ENCODE measurements around the gene SYT17.

Gene SYT17

DNA sequence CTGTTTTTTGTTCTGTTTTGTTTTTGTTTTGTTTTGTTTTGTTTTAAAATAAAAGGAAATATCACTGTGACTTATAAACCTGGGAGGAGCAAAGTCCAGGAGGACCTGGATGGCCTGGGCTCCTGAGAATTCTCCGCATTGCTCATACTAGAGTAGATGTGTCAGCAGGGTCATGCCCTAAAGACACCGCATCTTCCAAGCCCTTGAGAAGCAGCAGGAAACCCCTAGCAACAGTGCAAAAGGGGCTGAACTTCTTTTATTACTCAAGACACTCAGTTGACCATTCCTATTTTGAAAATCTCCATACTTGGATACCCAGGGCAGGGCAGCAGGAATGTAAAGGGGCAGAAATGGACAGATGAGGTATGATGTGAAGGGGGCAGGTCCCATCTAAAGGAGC is 51.8 kb downstream of the SYT17 start:
- Histone ChIP-seq H3K79me2 (ENCODE audit: insufficient read depth, low read length) (no peaks in the 10 kb centered on the region), H3K4me2 (ENCODE audit: low read depth, low read length, poor library complexity, severe bottlenecking) (no peak overlapping the region), H3K27me3 (ENCODE audit: insufficient read depth, low read length, poor library complexity, severe bottlenecking) (no peaks in the 10 kb centered on the region), H3K4me1 (ENCODE audit: insufficient read depth, low read length, poor library complexity, severe bottlenecking) (no peaks in the 10 kb centered on the region), H3K36me3 (ENCODE audit: insufficient read depth, low read length) (no peaks in the 10 kb centered on the region), H3K9ac (ENCODE audit: low read depth, low read length, poor library complexity, severe bottlenecking) (no peak overlapping the region), H3F3A (ENCODE audit: low read depth) (no peaks in the 10 kb centered on the region), H4K20me1 (ENCODE audit: insufficient read depth, low read length, poor library complexity, severe bottlenecking) (no peaks in the 10 kb centered on the region), H3K9me3 (ENCODE audit: insufficient read depth, low read depth, low read length) (peaks cover 5% of the 10 kb centered on the region), H2AFZ (ENCODE audit: low read length) (no peak overlapping the region), H3K9me2 (replicated peaks; ENCODE audit: low read depth, low read length) (no peaks in the 10 kb centered on the region), H3K4me3 (ENCODE audit: low read length, poor library complexity, severe bottlenecking) (no peak overlapping the region)
- no peak for TF ChIP-seq EZH2phosphoT487 (IDR thresholded peaks at IDR 0.05; ENCODE audit: borderline replicate concordance)

DNA sequence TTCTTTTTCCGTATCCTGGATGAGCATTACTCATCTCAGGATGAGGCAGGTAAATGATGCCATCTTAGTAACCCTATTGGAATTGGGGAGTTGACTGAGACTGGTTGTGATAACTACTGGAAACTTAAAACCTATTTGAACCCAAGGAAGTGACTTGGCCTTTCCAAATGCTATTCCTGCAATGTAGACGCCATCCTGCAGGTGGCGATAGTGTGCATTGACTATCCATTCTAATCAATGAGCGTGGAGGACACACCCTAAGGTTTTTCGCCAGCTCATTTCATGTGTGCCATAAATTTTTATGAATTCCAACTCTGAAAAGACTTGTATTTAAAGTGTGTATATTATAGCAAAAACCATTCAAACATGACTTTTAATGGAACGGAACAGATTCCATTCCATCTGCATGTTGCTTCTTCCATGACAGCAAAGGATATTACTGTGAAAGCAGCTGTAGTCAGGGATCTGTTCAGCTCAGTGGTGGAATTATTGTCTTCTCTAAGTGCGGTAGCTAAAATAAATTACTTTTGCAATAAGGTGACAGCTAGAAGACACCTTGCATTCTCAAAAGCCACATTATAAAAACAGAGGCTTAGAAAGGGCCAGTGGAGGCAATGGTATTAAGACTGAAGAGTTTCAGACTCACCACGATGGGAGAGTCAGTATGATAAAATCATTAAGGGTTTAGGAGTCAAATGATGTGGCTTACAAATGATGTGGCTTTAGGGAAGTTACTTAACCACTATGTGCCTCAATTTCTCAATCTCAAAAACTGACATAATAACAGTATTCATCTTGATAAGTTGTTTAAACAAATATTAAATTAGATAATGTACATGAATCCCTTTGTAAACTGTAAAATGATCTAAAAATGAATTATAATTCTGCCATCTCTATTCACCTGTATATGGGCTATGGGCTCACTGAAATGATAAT is 55.5 kb downstream of the SYT17 start:
- H3K27me3 ChIP-seq (ENCODE audit: insufficient read depth, low read length, poor library complexity, severe bottlenecking): no peaks in the 10 kb centered on the region
- no peaks in the 10 kb centered on the region for H3F3A ChIP-seq (ENCODE audit: low read depth)
- H2AFZ ChIP-seq (ENCODE audit: low read length): no peak overlapping the region
- H4K20me1 ChIP-seq (ENCODE audit: insufficient read depth, low read length, poor library complexity, severe bottlenecking): no peaks in the 10 kb centered on the region
- peaks cover 11% of the 10 kb centered on the region for H3K9me3 ChIP-seq (ENCODE audit: insufficient read depth, low read depth, low read length)
- no peaks in the 10 kb centered on the region for H3K79me2 ChIP-seq (ENCODE audit: insufficient read depth, low read length)
- TF ChIP-seq, protein P1, sequence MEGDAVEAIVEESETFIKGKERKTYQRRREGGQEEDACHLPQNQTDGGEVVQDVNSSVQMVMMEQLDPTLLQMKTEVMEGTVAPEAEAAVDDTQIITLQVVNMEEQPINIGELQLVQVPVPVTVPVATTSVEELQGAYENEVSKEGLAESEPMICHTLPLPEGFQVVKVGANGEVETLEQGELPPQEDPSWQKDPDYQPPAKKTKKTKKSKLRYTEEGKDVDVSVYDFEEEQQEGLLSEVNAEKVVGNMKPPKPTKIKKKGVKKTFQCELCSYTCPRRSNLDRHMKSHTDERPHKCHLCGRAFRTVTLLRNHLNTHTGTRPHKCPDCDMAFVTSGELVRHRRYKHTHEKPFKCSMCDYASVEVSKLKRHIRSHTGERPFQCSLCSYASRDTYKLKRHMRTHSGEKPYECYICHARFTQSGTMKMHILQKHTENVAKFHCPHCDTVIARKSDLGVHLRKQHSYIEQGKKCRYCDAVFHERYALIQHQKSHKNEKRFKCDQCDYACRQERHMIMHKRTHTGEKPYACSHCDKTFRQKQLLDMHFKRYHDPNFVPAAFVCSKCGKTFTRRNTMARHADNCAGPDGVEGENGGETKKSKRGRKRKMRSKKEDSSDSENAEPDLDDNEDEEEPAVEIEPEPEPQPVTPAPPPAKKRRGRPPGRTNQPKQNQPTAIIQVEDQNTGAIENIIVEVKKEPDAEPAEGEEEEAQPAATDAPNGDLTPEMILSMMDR (conservative IDR thresholded peaks at IDR 0.05; ENCODE audit: low read length): peak; percentile 89
- TF ChIP-seq EZH2phosphoT487 (IDR thresholded peaks at IDR 0.05; ENCODE audit: borderline replicate concordance): no peak
- H3K9ac ChIP-seq (ENCODE audit: low read depth, low read length, poor library complexity, severe bottlenecking): no peak overlapping the region
- no peaks in the 10 kb centered on the region for H3K4me1 ChIP-seq (ENCODE audit: insufficient read depth, low read length, poor library complexity, severe bottlenecking)
- H3K36me3 ChIP-seq (ENCODE audit: insufficient read depth, low read length): no peaks in the 10 kb centered on the region
- no peak overlapping the region for H3K4me2 ChIP-seq (ENCODE audit: low read depth, low read length, poor library complexity, severe bottlenecking)
- no peaks in the 10 kb centered on the region for H3K9me2 ChIP-seq (replicated peaks; ENCODE audit: low read depth, low read length)
- no peak overlapping the region for H3K4me3 ChIP-seq (ENCODE audit: low read length, poor library complexity, severe bottlenecking)

DNA sequence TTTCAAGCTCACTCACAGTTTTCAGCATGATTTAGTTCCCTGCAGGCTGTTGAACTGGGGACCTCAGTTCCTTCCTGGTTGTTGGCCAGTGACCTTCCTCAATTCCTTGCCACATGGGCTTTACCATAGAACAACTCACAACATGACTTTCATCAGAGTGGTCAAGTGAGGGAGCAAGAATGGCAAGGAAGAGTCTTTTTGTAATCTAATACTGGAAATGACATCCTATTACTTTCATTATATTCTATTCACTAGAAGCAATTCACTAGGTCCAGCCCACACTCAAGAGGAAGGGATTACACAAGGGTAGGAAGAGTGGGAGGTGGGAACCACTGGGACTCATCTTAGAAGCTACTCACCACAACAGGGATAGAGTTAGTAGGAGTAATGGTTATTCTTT is 57.6 kb downstream of the SYT17 start:
- Histone ChIP-seq H3K36me3 (ENCODE audit: insufficient read depth, low read length) (no peaks in the 10 kb centered on the region), H3K79me2 (ENCODE audit: insufficient read depth, low read length) (no peaks in the 10 kb centered on the region), H3K4me3 (ENCODE audit: low read length, poor library complexity, severe bottlenecking) (no peak overlapping the region), H3K9me3 (ENCODE audit: insufficient read depth, low read depth, low read length) (peaks cover 11% of the 10 kb centered on the region), H3K4me1 (ENCODE audit: insufficient read depth, low read length, poor library complexity, severe bottlenecking) (no peaks in the 10 kb centered on the region), H3K27me3 (ENCODE audit: insufficient read depth, low read length, poor library complexity, severe bottlenecking) (no peaks in the 10 kb centered on the region), H3K9me2 (replicated peaks; ENCODE audit: low read depth, low read length) (no peaks in the 10 kb centered on the region), H2AFZ (ENCODE audit: low read length) (no peak overlapping the region), H3K9ac (ENCODE audit: low read depth, low read length, poor library complexity, severe bottlenecking) (no peak overlapping the region), H3F3A (ENCODE audit: low read depth) (no peaks in the 10 kb centered on the region), H4K20me1 (ENCODE audit: insufficient read depth, low read length, poor library complexity, severe bottlenecking) (no peaks in the 10 kb centered on the region), H3K4me2 (ENCODE audit: low read depth, low read length, poor library complexity, severe bottlenecking) (no peak overlapping the region)
- TF ChIP-seq, protein P1 (conservative IDR thresholded peaks at IDR 0.05; ENCODE audit: low read length): no peak
- TF ChIP-seq EZH2phosphoT487 (IDR thresholded peaks at IDR 0.05; ENCODE audit: borderline replicate concordance): no peak

Measured in Loucy (cell line).